ENCODE results near the gene SLC5A2. TPM values are rescaled to one million over a fixed set of nuclear protein-coding genes. Genes with fewer than 3 reads are reported as not detected.
A peak's percentile ranks its signal among the peaks of the same experiment; 100 is the strongest.
"Not testable (repeated sequence)": the region's sequence is repeated elsewhere in the genome, so short reads cannot be mapped to it uniquely, and the experiment has no call there.

The SLC5A2 gene
- not detected in 2 replicates for total RNA-seq (2012; rRNA removed)

- Histone ChIP-seq H3K4me3 (ENCODE audit: low read length) (no peak within 1 kb of the TSS), H3K27me3 (ENCODE audit: control insufficient read depth, insufficient read depth, low read length) (peaks cover 29% of the 10 kb centered on the region), H3K4me1 (ENCODE audit: control insufficient read depth, insufficient read depth, low read length) (peaks cover 10% of the 10 kb centered on the region), H3K9me3 (replicated peaks; ENCODE audit: low read length) (no peaks in the 10 kb centered on the region), H3K9ac (ENCODE audit: low read depth, low read length) (no peak within 1 kb of the TSS), H3K4me2 (ENCODE audit: low read length) (no peak within 1 kb of the TSS), H3K36me3 (ENCODE audit: insufficient read depth, low read length) (peaks cover 7% of the 10 kb centered on the region)
Measured at GRCh38 chr16:31483081-31483480, at the start of gene SLC5A2. Gene SLC5A2, plus strand, starts transcription at chr16:31483123. Its CDS starts 14 bp downstream, at chr16:31483137.

GRCh38 chr16:31435341-31436220, 47.3 kb upstream of the SLC5A2 start:
- Histone ChIP-seq H3K9me3 (replicated peaks; ENCODE audit: low read length) (no peaks in the 10 kb centered on the region), H3K9ac (ENCODE audit: low read depth, low read length) (no peak overlapping the region)

GRCh38 chr16:31436221-31437045, 46.5 kb upstream of the SLC5A2 start:
- Histone ChIP-seq H3K4me1 (ENCODE audit: control insufficient read depth, insufficient read depth, low read length) (no peaks in the 10 kb centered on the region), H3K4me3 (ENCODE audit: low read length) (no peak overlapping the region), H3K9me3 (replicated peaks; ENCODE audit: low read length) (no peaks in the 10 kb centered on the region), H3K27me3 (ENCODE audit: control insufficient read depth, insufficient read depth, low read length) (no peaks in the 10 kb centered on the region), H3K36me3 (ENCODE audit: insufficient read depth, low read length) (no peaks in the 10 kb centered on the region), H3K9ac (ENCODE audit: low read depth, low read length) (no peak overlapping the region), H3K4me2 (ENCODE audit: low read length) (no peak overlapping the region)

More at GRCh38 chr16:31435341-31436220, 47.3 kb upstream of the SLC5A2 start:
- Histone ChIP-seq H3K4me2 (ENCODE audit: low read length) (no peak overlapping the region), H3K4me3 (ENCODE audit: low read length) (no peak overlapping the region), H3K36me3 (ENCODE audit: insufficient read depth, low read length) (no peaks in the 10 kb centered on the region), H3K4me1 (ENCODE audit: control insufficient read depth, insufficient read depth, low read length) (no peaks in the 10 kb centered on the region), H3K27me3 (ENCODE audit: control insufficient read depth, insufficient read depth, low read length) (peaks cover 1% of the 10 kb centered on the region)

GRCh38 chr16:31438414-31438813, 44.5 kb upstream of the SLC5A2 start:
- Histone ChIP-seq H3K9me3 (replicated peaks; ENCODE audit: low read length) (no peaks in the 10 kb centered on the region), H3K4me2 (ENCODE audit: low read length) (no peak overlapping the region), H3K36me3 (ENCODE audit: insufficient read depth, low read length) (no peaks in the 10 kb centered on the region), H3K27me3 (ENCODE audit: control insufficient read depth, insufficient read depth, low read length) (no peaks in the 10 kb centered on the region), H3K4me3 (ENCODE audit: low read length) (no peak overlapping the region), H3K4me1 (ENCODE audit: control insufficient read depth, insufficient read depth, low read length) (no peaks in the 10 kb centered on the region), H3K9ac (ENCODE audit: low read depth, low read length) (no peak overlapping the region)

- H3K4me3 ChIP-seq (ENCODE audit: low read length); H3K27me3 ChIP-seq (ENCODE audit: control insufficient read depth, insufficient read depth, low read length); H3K4me2 ChIP-seq (ENCODE audit: low read length); H3K9me3 ChIP-seq (replicated peaks; ENCODE audit: low read length); H3K9ac ChIP-seq (ENCODE audit: low read depth, low read length); H3K36me3 ChIP-seq (ENCODE audit: insufficient read depth, low read length); H3K4me1 ChIP-seq (ENCODE audit: control insufficient read depth, insufficient read depth, low read length): not testable (repeated sequence)
Measured at GRCh38 chr16:31439023-31439422, 43.9 kb upstream of the SLC5A2 start.

- H3K4me2 ChIP-seq (ENCODE audit: low read length) = no peak overlapping the region
- H3K4me1 ChIP-seq (ENCODE audit: control insufficient read depth, insufficient read depth, low read length) = no peaks in the 10 kb centered on the region
- no peak overlapping the region for H3K4me3 ChIP-seq (ENCODE audit: low read length)
- H3K36me3 ChIP-seq (ENCODE audit: insufficient read depth, low read length) = no peaks in the 10 kb centered on the region
- H3K9me3 ChIP-seq (replicated peaks; ENCODE audit: low read length) = no peaks in the 10 kb centered on the region
- no peak overlapping the region for H3K9ac ChIP-seq (ENCODE audit: low read depth, low read length)
- H3K27me3 ChIP-seq (ENCODE audit: control insufficient read depth, insufficient read depth, low read length) = no peaks in the 10 kb centered on the region
Measured at GRCh38 chr16:31439519-31439918, 43.4 kb upstream of the SLC5A2 start.

- Histone ChIP-seq H3K4me1 (ENCODE audit: control insufficient read depth, insufficient read depth, low read length) (no peaks in the 10 kb centered on the region), H3K27me3 (ENCODE audit: control insufficient read depth, insufficient read depth, low read length) (no peaks in the 10 kb centered on the region), H3K4me2 (ENCODE audit: low read length) (no peak overlapping the region), H3K9me3 (replicated peaks; ENCODE audit: low read length) (no peaks in the 10 kb centered on the region), H3K36me3 (ENCODE audit: insufficient read depth, low read length) (no peaks in the 10 kb centered on the region), H3K9ac (ENCODE audit: low read depth, low read length) (no peak overlapping the region), H3K4me3 (ENCODE audit: low read length) (no peak overlapping the region)
Measured at GRCh38 chr16:31440516-31441184, 42.3 kb upstream of the SLC5A2 start.

- H3K4me2 ChIP-seq (ENCODE audit: low read length) = no peak overlapping the region
- peak overlapping the region; percentile 87 for H3K9ac ChIP-seq (ENCODE audit: low read depth, low read length)
- no peaks in the 10 kb centered on the region for H3K4me1 ChIP-seq (ENCODE audit: control insufficient read depth, insufficient read depth, low read length)
- peak overlapping the region; percentile 76 for H3K4me3 ChIP-seq (ENCODE audit: low read length)
- H3K27me3 ChIP-seq (ENCODE audit: control insufficient read depth, insufficient read depth, low read length) = no peaks in the 10 kb centered on the region
- no peaks in the 10 kb centered on the region for H3K9me3 ChIP-seq (replicated peaks; ENCODE audit: low read length)
- no peaks in the 10 kb centered on the region for H3K36me3 ChIP-seq (ENCODE audit: insufficient read depth, low read length)
Measured at GRCh38 chr16:31441956-31442355, 41.0 kb upstream of the SLC5A2 start.

GRCh38 chr16:31445931-31446330, 37.0 kb upstream of the SLC5A2 start:
- H3K9me3 ChIP-seq (replicated peaks; ENCODE audit: low read length); H3K9ac ChIP-seq (ENCODE audit: low read depth, low read length); H3K4me1 ChIP-seq (ENCODE audit: control insufficient read depth, insufficient read depth, low read length); H3K4me3 ChIP-seq (ENCODE audit: low read length); H3K36me3 ChIP-seq (ENCODE audit: insufficient read depth, low read length); H3K4me2 ChIP-seq (ENCODE audit: low read length); H3K27me3 ChIP-seq (ENCODE audit: control insufficient read depth, insufficient read depth, low read length): not testable (repeated sequence)

- Histone ChIP-seq H3K4me3 (ENCODE audit: low read length) (no peak overlapping the region), H3K9ac (ENCODE audit: low read depth, low read length) (no peak overlapping the region), H3K36me3 (ENCODE audit: insufficient read depth, low read length) (peaks cover 7% of the 10 kb centered on the region), H3K4me1 (ENCODE audit: control insufficient read depth, insufficient read depth, low read length) (peaks cover 43% of the 10 kb centered on the region), H3K9me3 (replicated peaks; ENCODE audit: low read length) (no peaks in the 10 kb centered on the region), H3K27me3 (ENCODE audit: control insufficient read depth, insufficient read depth, low read length) (no peaks in the 10 kb centered on the region), H3K4me2 (ENCODE audit: low read length) (no peak overlapping the region)
Measured at GRCh38 chr16:31451201-31451600, 31.7 kb upstream of the SLC5A2 start.

- Histone ChIP-seq H3K36me3 (ENCODE audit: insufficient read depth, low read length) (peaks cover 7% of the 10 kb centered on the region), H3K9ac (ENCODE audit: low read depth, low read length) (peak overlapping the region; percentile 32), H3K4me2 (ENCODE audit: low read length) (peak overlapping the region; percentile 55), H3K4me1 (ENCODE audit: control insufficient read depth, insufficient read depth, low read length) (peaks cover 46% of the 10 kb centered on the region), H3K9me3 (replicated peaks; ENCODE audit: low read length) (no peaks in the 10 kb centered on the region), H3K4me3 (ENCODE audit: low read length) (no peak overlapping the region), H3K27me3 (ENCODE audit: control insufficient read depth, insufficient read depth, low read length) (no peaks in the 10 kb centered on the region)
Measured at GRCh38 chr16:31451681-31452351, 31.1 kb upstream of the SLC5A2 start.
